GM19467 (cell line): ENCODE results near the gene ALKBH6.

Experiments used
- ATAC-seq: cut with Tn5 transposase; IDR thresholded peaks from one replicate; pipeline ENCODE4 v1.9.1; 2021; ENCODE audit warnings: mild to moderate bottlenecking, moderate library complexity; ENCODE audit not compliant: unreplicated experiment

ALKBH6 gene

GRCh38 chr19:35960432-35960972, 53.5 kb downstream of the ALKBH6 start:
- no peak for ATAC-seq

GRCh38 chr19:35959968-35960320, 54.1 kb downstream of the ALKBH6 start:
- ATAC-seq, result no peak
